C4-2B (cell line): ENCODE measurements around the gene CNN3.

Experiments
- ZFX ChIP-seq: fragments of 450-650 bp; IDR thresholded peaks from 2 replicates; pipeline ENCODE4 v1.6.1; 2017
- TF ChIP-seq, protein P1 (sequence below): fragments of 450-650 bp; conservative IDR thresholded peaks from 2 replicates; pipeline ENCODE4 v1.5.1; 2017; ENCODE audit warnings: mild to moderate bottlenecking

DNA sequence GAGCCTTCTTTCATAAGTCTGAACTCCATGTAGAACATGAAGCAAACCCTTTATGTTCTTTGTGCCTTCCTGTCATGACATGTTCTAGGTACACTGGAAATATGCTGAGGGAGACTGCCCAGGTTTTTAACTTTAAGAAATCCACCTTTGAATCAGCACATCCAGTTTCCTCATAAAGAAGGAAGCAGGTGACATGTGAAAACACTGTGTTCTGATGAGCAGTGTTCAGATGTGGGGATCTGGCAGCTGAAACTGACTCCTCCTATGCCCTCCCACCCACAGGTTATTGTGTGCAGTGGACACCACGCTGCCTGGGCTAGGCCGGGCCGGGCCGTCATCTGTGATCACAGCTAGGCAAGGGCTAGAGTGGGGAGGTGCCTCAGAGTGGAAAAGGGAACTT, 51.1 kb downstream of the CNN3 start:
- TF ChIP-seq, protein P1, sequence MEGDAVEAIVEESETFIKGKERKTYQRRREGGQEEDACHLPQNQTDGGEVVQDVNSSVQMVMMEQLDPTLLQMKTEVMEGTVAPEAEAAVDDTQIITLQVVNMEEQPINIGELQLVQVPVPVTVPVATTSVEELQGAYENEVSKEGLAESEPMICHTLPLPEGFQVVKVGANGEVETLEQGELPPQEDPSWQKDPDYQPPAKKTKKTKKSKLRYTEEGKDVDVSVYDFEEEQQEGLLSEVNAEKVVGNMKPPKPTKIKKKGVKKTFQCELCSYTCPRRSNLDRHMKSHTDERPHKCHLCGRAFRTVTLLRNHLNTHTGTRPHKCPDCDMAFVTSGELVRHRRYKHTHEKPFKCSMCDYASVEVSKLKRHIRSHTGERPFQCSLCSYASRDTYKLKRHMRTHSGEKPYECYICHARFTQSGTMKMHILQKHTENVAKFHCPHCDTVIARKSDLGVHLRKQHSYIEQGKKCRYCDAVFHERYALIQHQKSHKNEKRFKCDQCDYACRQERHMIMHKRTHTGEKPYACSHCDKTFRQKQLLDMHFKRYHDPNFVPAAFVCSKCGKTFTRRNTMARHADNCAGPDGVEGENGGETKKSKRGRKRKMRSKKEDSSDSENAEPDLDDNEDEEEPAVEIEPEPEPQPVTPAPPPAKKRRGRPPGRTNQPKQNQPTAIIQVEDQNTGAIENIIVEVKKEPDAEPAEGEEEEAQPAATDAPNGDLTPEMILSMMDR = no peak
- no peak for TF ChIP-seq ZFX
